Body of pancreas (tissue), 4 donors: ENCODE results near the gene QSOX1. TPM values are rescaled to one million over a fixed set of nuclear protein-coding genes. Genes with fewer than 3 reads are reported as not detected.
A peak's percentile ranks its signal among the peaks of the same experiment; 100 is the strongest.
"Not testable (repeated sequence)": the region's sequence is repeated elsewhere in the genome, so short reads cannot be mapped to it uniquely, and the experiment has no call there.

Experiments
- ATAC-seq: fragments of 150-250 bp; one replicate; pipeline ENCODE4 v1.9.1; 2016
- DNase-seq, 4 donors: peaks; one replicate each; pipeline ENCODE4 v3.0.0-alpha.2; 2019
- H3K27ac ChIP-seq, 4 donors: fragments of 200-600 bp; sonication (generic); 1 replicate in 3 of 4; 2 replicates in 1 of 4; pipeline versions ENCODE4 v1.5.1 to v1.6.1; 2016 to 2019; ENCODE audit warnings: mild to moderate bottlenecking in 1 of 4, mixed read lengths in 1 of 4, moderate library complexity in 1 of 4
- H3K27me3 ChIP-seq, 2 donors: fragments of 200-600 bp; sonication (generic); one replicate each; pipeline ENCODE4 v1.6.0; 2016; ENCODE audit warnings: mild to moderate bottlenecking in 1 of 2
- H3K36me3 ChIP-seq, 2 donors: fragments of 200-600 bp; sonication (generic); replicated peaks in 1 of 2; 2 replicates each; pipeline ENCODE4 v1.5.1; 2016; ENCODE audit warnings: low read depth in 2 of 2; ENCODE audit not compliant: insufficient read depth in 1 of 2
- H3K4me1 ChIP-seq: fragments of 200-600 bp; sonication (generic); one replicate; pipeline ENCODE4 v1.6.0; 2016
- H3K4me3 ChIP-seq, 2 donors: fragments of 200-600 bp; sonication (generic); 1 replicate in 1 of 2; 2 replicates in 1 of 2; pipeline ENCODE4 v1.5.1; 2016 to 2019
- H3K9me3 ChIP-seq, 3 donors: fragments of 200-600 bp; sonication (generic); 1 replicate in 2 of 3; 2 replicates in 1 of 3; pipeline ENCODE4 v1.5.1; 2016
- POLR2A ChIP-seq, 3 donors: fragments of 450-650 bp; IDR thresholded peaks; one replicate each; pipeline ENCODE4 v1.6.1; 2016; ENCODE audit warnings: antibody characterized with exemption in 3 of 3, mild to moderate bottlenecking in 2 of 3
- WGBS, 2 donors: methylation state at CpG; one replicate each; pipeline ENCODE4 v1.1.5; 2017; 5-methylcytosine and 5-hydroxymethylcytosine counted together
- intact Hi-C: fragments of 100-400 bp; cut with DNase I; formaldehyde crosslinking; loops from one replicate; pipeline ENCODE4 v1.15.1; 2023
- total RNA-seq, 2 donors: library from RNA; depleted of rRNA; stranded (reverse); fragments of >200 nt; gene quantifications; one replicate each; pipeline ENCODE4 v1.1.0, GENCODE V29; 2016
- TF ChIP-seq, protein P1 (sequence below), 7 experiments: fragments of 450-650 bp in 4 of 7; fragments of 200-600 bp in 3 of 7; sonication (generic) in 3 of 7; IDR thresholded peaks; one replicate each; pipeline ENCODE4 v1.5.1; 2016 to 2019; ENCODE audit warnings: antibody characterized with exemption in 7 of 7

QSOX1 gene
- total RNA-seq, 2 donors from 2014 or later: 61.5 to 192 TPM

DNA sequence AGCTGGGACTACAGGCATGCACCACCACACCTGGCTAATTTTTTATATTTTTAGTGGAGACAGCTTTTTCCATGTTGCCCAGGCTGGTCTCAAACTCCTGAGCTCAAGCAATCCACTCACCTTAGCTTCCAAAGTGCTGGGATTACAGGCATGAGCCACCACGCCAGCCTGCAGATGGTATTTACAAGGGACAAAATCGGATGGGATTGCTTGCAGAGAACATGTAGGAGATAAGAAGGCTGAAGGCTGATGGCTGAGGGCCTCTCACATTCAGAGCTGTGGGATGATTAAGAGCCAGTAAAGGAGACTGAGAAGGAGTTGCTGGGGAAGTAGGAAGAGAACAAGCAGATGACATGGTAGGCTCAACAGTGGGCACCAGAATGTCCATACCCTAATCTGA lies 24.0 kb upstream of the QSOX1 start:
- WGBS, 2 donors: 75 to 93% methylated on average over 2 of the region's 2 CpGs
- intact Hi-C loops: no loop called here
- no peaks in the 10 kb centered on the region for H3K27me3 ChIP-seq
- DNase-seq (no peak), ATAC-seq (no peak)
- no peak overlapping the region for H3K27ac ChIP-seq
- no peaks in the 10 kb centered on the region for H3K4me1 ChIP-seq
- no peak overlapping the region for H3K4me3 ChIP-seq
- no peak for TF ChIP-seq POLR2A (IDR thresholded peaks at IDR 0.05)
- TF ChIP-seq, protein P1, sequence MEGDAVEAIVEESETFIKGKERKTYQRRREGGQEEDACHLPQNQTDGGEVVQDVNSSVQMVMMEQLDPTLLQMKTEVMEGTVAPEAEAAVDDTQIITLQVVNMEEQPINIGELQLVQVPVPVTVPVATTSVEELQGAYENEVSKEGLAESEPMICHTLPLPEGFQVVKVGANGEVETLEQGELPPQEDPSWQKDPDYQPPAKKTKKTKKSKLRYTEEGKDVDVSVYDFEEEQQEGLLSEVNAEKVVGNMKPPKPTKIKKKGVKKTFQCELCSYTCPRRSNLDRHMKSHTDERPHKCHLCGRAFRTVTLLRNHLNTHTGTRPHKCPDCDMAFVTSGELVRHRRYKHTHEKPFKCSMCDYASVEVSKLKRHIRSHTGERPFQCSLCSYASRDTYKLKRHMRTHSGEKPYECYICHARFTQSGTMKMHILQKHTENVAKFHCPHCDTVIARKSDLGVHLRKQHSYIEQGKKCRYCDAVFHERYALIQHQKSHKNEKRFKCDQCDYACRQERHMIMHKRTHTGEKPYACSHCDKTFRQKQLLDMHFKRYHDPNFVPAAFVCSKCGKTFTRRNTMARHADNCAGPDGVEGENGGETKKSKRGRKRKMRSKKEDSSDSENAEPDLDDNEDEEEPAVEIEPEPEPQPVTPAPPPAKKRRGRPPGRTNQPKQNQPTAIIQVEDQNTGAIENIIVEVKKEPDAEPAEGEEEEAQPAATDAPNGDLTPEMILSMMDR (IDR thresholded peaks at IDR 0.05): no peak
- no peaks in the 10 kb centered on the region for H3K9me3 ChIP-seq
- no peaks in the 10 kb centered on the region for H3K36me3 ChIP-seq

DNA sequence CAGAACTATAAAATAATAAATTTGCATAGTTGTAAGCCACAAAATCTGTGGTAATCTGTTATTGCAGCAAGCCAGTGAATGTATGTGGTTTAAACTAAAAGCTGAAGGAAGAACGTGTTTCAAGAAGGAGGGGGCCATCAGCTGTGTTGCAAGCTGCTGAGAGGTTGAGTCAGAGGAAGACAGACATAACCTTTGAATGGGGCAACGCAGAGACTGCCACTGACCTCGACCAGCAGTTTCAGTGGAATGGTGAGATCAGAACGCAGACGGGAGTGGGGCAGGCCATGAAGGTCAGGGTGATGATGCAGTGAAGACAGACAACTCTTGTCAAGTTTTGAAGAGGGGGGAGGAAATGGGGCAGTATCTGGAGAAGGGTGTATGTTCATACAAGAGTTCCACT lies 23.2 kb upstream of the QSOX1 start:
- WGBS, 2 donors: 50 to 81% methylated on average over 5 of the region's 5 CpGs
- Histone ChIP-seq H3K4me3 (no peak overlapping the region), H3K27me3 (no peaks in the 10 kb centered on the region), H3K36me3 (no peaks in the 10 kb centered on the region), H3K9me3 (no peaks in the 10 kb centered on the region), H3K27ac (no peak overlapping the region), H3K4me1 (no peaks in the 10 kb centered on the region)
- TF ChIP-seq, protein P1 (IDR thresholded peaks at IDR 0.05): no peak
- TF ChIP-seq POLR2A (IDR thresholded peaks at IDR 0.05): no peak
- ATAC-seq (no peak), DNase-seq (peak in 1 of 4 donors; percentile 46)
- intact Hi-C loops: no loop called here

DNA sequence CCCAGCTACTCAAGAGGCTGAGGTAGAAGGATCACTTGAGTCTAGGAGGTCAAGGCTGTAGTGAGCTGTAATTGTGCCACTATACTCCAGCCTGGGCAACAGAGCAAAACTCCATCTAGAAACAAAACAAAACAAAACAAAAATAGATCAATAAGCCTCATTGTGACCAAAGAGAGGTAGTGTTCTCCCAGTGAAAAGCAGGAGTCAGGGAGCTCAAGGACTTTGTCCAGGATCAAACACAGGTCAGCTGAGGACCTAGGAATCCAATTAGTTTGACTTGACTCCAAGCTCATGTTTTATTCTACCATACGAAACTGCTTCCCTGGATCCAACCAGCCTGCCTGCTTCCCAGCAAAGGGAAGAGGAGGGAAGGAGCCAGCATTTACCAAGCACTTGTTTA lies 21.5 kb upstream of the QSOX1 start:
- TF ChIP-seq, protein P1 (IDR thresholded peaks at IDR 0.05): no peak
- TF ChIP-seq POLR2A (IDR thresholded peaks at IDR 0.05): no peak
- WGBS, 2 donors: 50 to 54% methylated on average over 1 of the region's 1 CpG
- H3K27me3 ChIP-seq: no peaks in the 10 kb centered on the region
- H3K9me3 ChIP-seq: no peaks in the 10 kb centered on the region
- ATAC-seq (peak; percentile 30), DNase-seq (no peak)
- intact Hi-C loops: no loop called here
- H3K27ac ChIP-seq: no peak overlapping the region
- no peaks in the 10 kb centered on the region for H3K36me3 ChIP-seq
- H3K4me3 ChIP-seq: no peak overlapping the region
- no peaks in the 10 kb centered on the region for H3K4me1 ChIP-seq

DNA sequence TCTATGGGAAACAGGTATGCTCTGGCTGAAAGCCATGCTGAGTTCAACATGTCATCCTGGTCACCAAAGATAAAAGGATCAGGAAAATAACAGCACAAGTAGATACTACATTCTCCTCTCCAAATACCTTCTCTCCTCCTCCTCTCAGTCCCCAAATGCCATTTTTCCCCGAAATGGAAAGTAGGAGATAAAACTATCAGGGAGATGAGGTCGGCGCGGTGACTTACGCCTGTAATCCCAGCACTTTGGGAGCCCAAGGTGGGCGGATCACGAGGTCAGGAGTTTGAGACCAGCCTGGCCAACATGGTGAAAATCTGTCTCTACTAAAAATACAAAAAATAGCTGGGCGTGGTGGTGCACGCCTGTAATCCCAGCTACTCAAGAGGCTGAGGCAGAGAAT lies 21.0 kb upstream of the QSOX1 start:
- ATAC-seq, H3K9me3 ChIP-seq, H3K4me3 ChIP-seq, H3K4me1 ChIP-seq, H3K27ac ChIP-seq, H3K27me3 ChIP-seq, H3K36me3 ChIP-seq, DNase-seq, intact Hi-C loops: not testable (repeated sequence)
- 80 to 84% methylated on average over 9 of the region's 9 CpGs for WGBS, 2 donors

DNA sequence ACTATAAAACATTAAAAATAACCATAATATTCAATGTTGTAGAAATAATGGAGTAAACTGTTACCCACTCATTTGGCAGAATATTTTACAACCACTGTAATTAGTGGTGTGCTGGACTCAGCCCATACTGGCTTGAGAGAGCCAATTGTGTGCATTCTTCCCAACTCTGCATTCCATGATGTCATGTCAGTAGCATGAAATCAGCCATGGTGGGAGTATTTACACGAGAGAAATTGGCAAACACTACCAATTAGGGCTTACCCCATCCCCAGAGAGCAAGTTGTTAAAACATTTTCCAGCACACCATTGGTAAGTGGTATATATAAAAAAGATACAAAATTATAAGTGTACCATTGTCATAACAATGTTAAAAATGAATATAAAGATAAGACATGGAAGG lies 19.1 kb upstream of the QSOX1 start:
- TF ChIP-seq, protein P1 (IDR thresholded peaks at IDR 0.05): no peak
- TF ChIP-seq POLR2A (IDR thresholded peaks at IDR 0.05): no peak
- 21 to 29% methylated on average over 1 of the region's 1 CpG for WGBS, 2 donors
- no peaks in the 10 kb centered on the region for H3K9me3 ChIP-seq
- no peak for ATAC-seq
- intact Hi-C loops: no loop called here
- no peaks in the 10 kb centered on the region for H3K36me3 ChIP-seq
- H3K27me3 ChIP-seq: no peaks in the 10 kb centered on the region
- H3K4me3 ChIP-seq: no peak overlapping the region
- H3K4me1 ChIP-seq: no peaks in the 10 kb centered on the region
- DNase-seq: no peak
- no peak overlapping the region for H3K27ac ChIP-seq
